Fibroblast of lung (primary cell): ENCODE measurements around the gene KIF16B. TPM values are rescaled to one million over a fixed set of nuclear protein-coding genes. Genes with fewer than 3 reads are reported as not detected.

Experiments used
- DNase-seq, 2 donors: peaks; one replicate each; pipeline versions ENCODE4 v3.0.0 to v3.0.0-alpha.2; 2010; ENCODE audit warnings: low read depth in 2 of 2
- H2AFZ ChIP-seq: 2 replicates; pipeline ENCODE4 v1.5.1; 2012; ENCODE audit warnings: low read length, control low read depth, inconsistent platforms
- H3K27ac ChIP-seq: 2 replicates; pipeline ENCODE4 v1.5.1; 2011; ENCODE audit warnings: low read length, control low read depth; ENCODE audit not compliant: insufficient read depth
- H3K27me3 ChIP-seq: 2 replicates; pipeline ENCODE4 v1.5.1; 2011; ENCODE audit warnings: mild to moderate bottlenecking, low read length; ENCODE audit not compliant: control insufficient read depth, insufficient read depth
- H3K36me3 ChIP-seq: 2 replicates; pipeline ENCODE4 v1.5.1; 2011; ENCODE audit warnings: low read length; ENCODE audit not compliant: control insufficient read depth, insufficient read depth
- H3K4me1 ChIP-seq: 2 replicates; pipeline ENCODE4 v1.5.1; 2011; ENCODE audit warnings: low read length; ENCODE audit not compliant: control insufficient read depth, insufficient read depth; ENCODE audit errors: extremely low read depth
- H3K4me2 ChIP-seq: 2 replicates; pipeline ENCODE4 v1.5.1; 2011; ENCODE audit warnings: low read length, control low read depth; ENCODE audit not compliant: insufficient read depth; ENCODE audit errors: extremely low read depth
- H3K4me3 ChIP-seq, 4 experiments: fragments of 200-600 bp in 1 of 4; sonication (generic) in 1 of 4; replicated peaks in 1 of 4; 2 replicates each; pipeline ENCODE4 v1.5.1; 2011 to 2016; ENCODE audit warnings: low read length in 4 of 4, low read depth in 3 of 4, mild to moderate bottlenecking in 3 of 4, control low read depth in 2 of 4, inconsistent platforms in 1 of 4, mixed read lengths in 1 of 4; ENCODE audit not compliant: insufficient read depth in 1 of 4; ENCODE audit errors: control extremely low read depth in 1 of 4
- H3K79me2 ChIP-seq: 2 replicates; pipeline ENCODE4 v1.5.1; 2012; ENCODE audit warnings: mild to moderate bottlenecking, low read length, inconsistent platforms; ENCODE audit not compliant: control insufficient read depth, insufficient read depth
- H3K9ac ChIP-seq: 2 replicates; pipeline ENCODE4 v1.5.1; 2011; ENCODE audit warnings: mild to moderate bottlenecking, low read length, control low read depth; ENCODE audit not compliant: insufficient read depth
- H3K9me3 ChIP-seq: 2 replicates; pipeline ENCODE4 v1.5.1; 2012; ENCODE audit warnings: low read depth, low read length; ENCODE audit not compliant: control insufficient read depth, insufficient read depth
- H4K20me1 ChIP-seq: 2 replicates; pipeline ENCODE4 v1.5.1; 2011; ENCODE audit warnings: low read length; ENCODE audit not compliant: control insufficient read depth, insufficient read depth; ENCODE audit errors: extremely low read depth
- EZH2 ChIP-seq: IDR thresholded peaks from 2 replicates; pipeline ENCODE4 v1.5.1; 2012; ENCODE audit warnings: low read length, control low read depth, mild to moderate bottlenecking; ENCODE audit errors: missing control alignments
- polyA plus RNA-seq, 2 donors: library from polyadenylated mRNA; depleted of rRNA in 1 of 2; stranded (reverse) in 1 of 2; unstranded in 1 of 2; fragments of >200 nt; gene quantifications; 2 replicates each; pipeline ENCODE4 v1.2.1, GENCODE V29; 2011 to 2012; ENCODE audit warnings: missing spikeins in 1 of 2
- total RNA-seq: library from RNA; depleted of rRNA; stranded (reverse); fragments of >200 nt; gene quantifications from 2 replicates; pipeline ENCODE4 v1.2.1, GENCODE V29; 2014
- TF ChIP-seq, protein P1 (sequence below), 2 donors: IDR thresholded peaks in 1 of 2; conservative IDR thresholded peaks in 1 of 2; 1 replicate in 1 of 2; 2 replicates in 1 of 2; pipeline ENCODE4 v1.5.1; 2011 to 2012; ENCODE audit warnings: low read length in 2 of 2, control low read depth in 1 of 2, inconsistent platforms in 1 of 2, low read depth in 1 of 2, mild to moderate bottlenecking in 1 of 2

The KIF16B gene
- total and polyA plus RNA-seq, 2 donors (not counting 1 experiment from before 2014, with no cell fraction given): 7.7 to 17.3 TPM

DNA sequence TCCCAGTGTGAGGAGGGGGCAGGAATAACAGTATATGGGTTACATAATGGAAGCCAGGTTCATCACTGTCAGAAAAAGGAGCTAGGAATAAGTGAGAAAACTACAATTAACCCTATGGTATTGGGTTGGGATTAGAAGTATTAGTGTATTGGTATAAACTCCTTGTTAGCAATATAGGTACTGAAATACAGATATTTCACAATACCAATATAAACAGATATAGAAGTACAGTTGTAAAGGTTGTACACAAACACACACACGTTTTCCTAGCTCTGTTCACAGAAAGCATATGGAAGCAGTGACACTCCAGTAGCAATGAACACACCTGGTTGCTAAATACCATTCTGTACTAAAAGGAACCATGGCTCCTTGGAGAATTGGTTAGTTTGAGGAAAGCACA lies 148.5 kb downstream of the KIF16B start:
- Histone ChIP-seq H3K27ac (no peak overlapping the region), H3K4me3 (no peak overlapping the region), H4K20me1 (no peaks in the 10 kb centered on the region), H3K4me1 (no peaks in the 10 kb centered on the region), H3K79me2 (no peaks in the 10 kb centered on the region), H3K9ac (no peak overlapping the region), H3K9me3 (no peaks in the 10 kb centered on the region), H3K27me3 (no peaks in the 10 kb centered on the region), H2AFZ (no peak overlapping the region), H3K36me3 (no peaks in the 10 kb centered on the region), H3K4me2 (no peak overlapping the region)
- TF ChIP-seq EZH2: no peak
- TF ChIP-seq, protein P1, sequence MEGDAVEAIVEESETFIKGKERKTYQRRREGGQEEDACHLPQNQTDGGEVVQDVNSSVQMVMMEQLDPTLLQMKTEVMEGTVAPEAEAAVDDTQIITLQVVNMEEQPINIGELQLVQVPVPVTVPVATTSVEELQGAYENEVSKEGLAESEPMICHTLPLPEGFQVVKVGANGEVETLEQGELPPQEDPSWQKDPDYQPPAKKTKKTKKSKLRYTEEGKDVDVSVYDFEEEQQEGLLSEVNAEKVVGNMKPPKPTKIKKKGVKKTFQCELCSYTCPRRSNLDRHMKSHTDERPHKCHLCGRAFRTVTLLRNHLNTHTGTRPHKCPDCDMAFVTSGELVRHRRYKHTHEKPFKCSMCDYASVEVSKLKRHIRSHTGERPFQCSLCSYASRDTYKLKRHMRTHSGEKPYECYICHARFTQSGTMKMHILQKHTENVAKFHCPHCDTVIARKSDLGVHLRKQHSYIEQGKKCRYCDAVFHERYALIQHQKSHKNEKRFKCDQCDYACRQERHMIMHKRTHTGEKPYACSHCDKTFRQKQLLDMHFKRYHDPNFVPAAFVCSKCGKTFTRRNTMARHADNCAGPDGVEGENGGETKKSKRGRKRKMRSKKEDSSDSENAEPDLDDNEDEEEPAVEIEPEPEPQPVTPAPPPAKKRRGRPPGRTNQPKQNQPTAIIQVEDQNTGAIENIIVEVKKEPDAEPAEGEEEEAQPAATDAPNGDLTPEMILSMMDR (conservative IDR thresholded peaks at IDR 0.05 in 1 of 2, IDR thresholded peaks at IDR 0.05 in 1 of 2; ENCODE audit: low read depth in 1 of 2, low read length in 2 of 2): no peak
- no peak for DNase-seq

DNA sequence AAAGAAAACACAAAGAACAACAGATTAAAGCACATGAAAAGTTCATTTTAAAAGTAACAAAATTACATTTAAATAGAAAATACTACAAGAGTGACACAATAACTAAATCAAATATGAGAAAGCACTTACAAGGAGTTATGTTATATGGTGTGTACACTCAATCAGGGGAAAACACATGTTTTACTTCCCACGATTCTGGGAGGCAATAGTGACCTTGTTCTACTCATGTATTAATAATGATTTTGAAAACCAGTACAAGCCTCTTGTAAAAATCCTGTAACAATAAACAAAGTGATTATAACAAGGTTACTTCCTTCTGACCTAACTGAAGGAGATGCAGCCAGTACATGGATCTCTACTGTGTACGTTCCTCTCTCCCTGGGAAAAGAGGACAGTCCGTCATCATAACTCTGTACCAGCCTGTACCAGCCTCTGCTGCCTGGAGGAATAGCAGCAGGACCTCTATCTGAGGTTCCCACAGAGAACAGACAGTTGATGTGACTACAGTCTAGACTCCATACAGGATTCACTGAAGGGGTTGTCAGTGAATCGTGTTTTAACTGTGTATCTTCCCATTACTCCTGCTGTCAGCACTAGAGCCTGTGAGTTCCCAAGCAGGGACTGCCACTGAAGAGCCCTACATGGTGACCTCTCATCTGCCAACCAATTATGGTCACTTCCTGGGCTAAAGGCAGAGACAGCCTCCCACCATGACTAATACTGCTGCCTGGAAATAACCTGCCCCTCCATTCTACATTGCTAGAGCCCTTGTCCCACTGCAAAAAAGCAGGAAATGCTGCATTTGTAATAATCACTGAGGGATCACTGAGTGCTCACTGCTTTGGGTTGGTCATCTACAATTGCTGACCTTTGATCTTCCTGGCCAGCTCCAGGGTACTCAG lies 149.7 kb downstream of the KIF16B start:
- no peak overlapping the region for H2AFZ ChIP-seq
- no peaks in the 10 kb centered on the region for H4K20me1 ChIP-seq
- no peak for DNase-seq
- H3K79me2 ChIP-seq: no peaks in the 10 kb centered on the region
- TF ChIP-seq, protein P1 (conservative IDR thresholded peaks at IDR 0.05 in 1 of 2, IDR thresholded peaks at IDR 0.05 in 1 of 2; ENCODE audit: low read depth in 1 of 2, low read length in 2 of 2): no peak
- no peak for TF ChIP-seq EZH2
- no peaks in the 10 kb centered on the region for H3K27me3 ChIP-seq
- no peak overlapping the region for H3K27ac ChIP-seq
- H3K4me3 ChIP-seq: no peak overlapping the region
- H3K4me2 ChIP-seq: no peak overlapping the region
- H3K9ac ChIP-seq: no peak overlapping the region
- H3K4me1 ChIP-seq: no peaks in the 10 kb centered on the region
- no peaks in the 10 kb centered on the region for H3K36me3 ChIP-seq
- H3K9me3 ChIP-seq: no peaks in the 10 kb centered on the region

DNA sequence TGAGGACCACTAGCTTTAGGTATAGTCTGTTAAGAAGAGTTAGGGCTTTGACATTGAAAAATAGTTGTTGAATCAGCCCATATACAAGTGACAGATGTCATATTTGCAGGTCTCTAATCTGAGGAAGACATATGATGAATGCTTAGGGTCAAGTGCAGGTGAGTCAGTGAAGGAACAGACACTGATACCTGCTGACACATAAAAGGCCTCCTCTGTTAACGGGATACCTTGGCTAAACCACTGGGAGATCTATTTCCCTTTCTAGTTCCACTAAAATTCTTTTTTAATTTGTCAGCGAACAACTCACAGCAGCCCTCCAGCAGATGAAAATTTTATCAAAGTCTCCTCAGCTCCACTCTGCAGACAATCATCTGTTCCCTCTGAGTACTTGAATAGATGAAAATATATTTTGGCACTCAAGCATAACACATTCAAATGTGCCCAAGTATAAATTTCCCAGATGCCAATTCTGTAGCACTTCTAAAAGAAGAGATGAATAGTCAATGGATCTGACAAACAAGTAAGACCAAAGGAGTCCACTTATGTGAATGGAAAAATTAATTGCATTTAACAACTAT lies 154.0 kb downstream of the KIF16B start:
- H3K4me2 ChIP-seq: no peak overlapping the region
- TF ChIP-seq EZH2: no peak
- TF ChIP-seq, protein P1 (conservative IDR thresholded peaks at IDR 0.05 in 1 of 2, IDR thresholded peaks at IDR 0.05 in 1 of 2; ENCODE audit: low read depth in 1 of 2, low read length in 2 of 2): no peak
- no peaks in the 10 kb centered on the region for H3K36me3 ChIP-seq
- H3K79me2 ChIP-seq: no peaks in the 10 kb centered on the region
- no peak overlapping the region for H3K4me3 ChIP-seq
- no peaks in the 10 kb centered on the region for H4K20me1 ChIP-seq
- no peaks in the 10 kb centered on the region for H3K27me3 ChIP-seq
- DNase-seq: peak in 1 of 2 donors; percentile 9
- no peaks in the 10 kb centered on the region for H3K4me1 ChIP-seq
- H2AFZ ChIP-seq: no peak overlapping the region
- no peak overlapping the region for H3K27ac ChIP-seq
- no peaks in the 10 kb centered on the region for H3K9me3 ChIP-seq
- no peak overlapping the region for H3K9ac ChIP-seq
